Panc1 (cell line): ENCODE data around the gene AGPAT3.

Source experiments
- CTCF ChIP-seq: fragments of 450-650 bp; IDR thresholded peaks from 2 replicates; pipeline ENCODE4 v1.5.1; 2017; ENCODE audit warnings: mild to moderate bottlenecking
- POLR2AphosphoS5 ChIP-seq: IDR thresholded peaks from 2 replicates; pipeline ENCODE4 v1.6.1; 2012; ENCODE audit warnings: mild to moderate bottlenecking, low read depth, low read length, moderate library complexity
- SIN3A ChIP-seq: IDR thresholded peaks from 2 replicates; pipeline ENCODE4 v1.6.1; 2012; ENCODE audit warnings: low read depth, mild to moderate bottlenecking, low read length, moderate library complexity, borderline replicate concordance; ENCODE audit not compliant: insufficient read depth

GRCh38 chr21:43819511-43820405 lies 45.3 kb upstream of the AGPAT3 start:
- TF ChIP-seq POLR2AphosphoS5 = no peak
- TF ChIP-seq CTCF = no peak
- TF ChIP-seq SIN3A = no peak
